Astrocyte (in vitro differentiated cells and primary cell): Measurements from ENCODE around the gene TNFAIP8L2. TPM values are rescaled to one million over a fixed set of nuclear protein-coding genes. Genes with fewer than 3 reads are reported as not detected.
A peak's percentile ranks its signal among the peaks of the same experiment; 100 is the strongest.

ENCODE experiments used
- DNase-seq: peaks from one replicate; pipeline ENCODE4 v3.0.0-alpha.2; 2010; ENCODE audit warnings: low read depth
- FAIRE-seq: peaks from 2 replicates; lab custom pipeline; 2011; peaks lifted over from hg19 to GRCh38; lab: Jason Lieb, UNC
- H2AFZ ChIP-seq: 2 replicates; pipeline ENCODE4 v1.6.0; 2012; ENCODE audit warnings: low read depth, low read length, inconsistent platforms
- H3K27ac ChIP-seq: 2 replicates; pipeline ENCODE4 v1.5.1; 2011; ENCODE audit warnings: low read depth, low read length, inconsistent platforms
- H3K27me3 ChIP-seq: 2 replicates; pipeline ENCODE4 v1.6.0; 2011; ENCODE audit warnings: low read length, inconsistent platforms; ENCODE audit not compliant: insufficient read depth
- H3K36me3 ChIP-seq: 2 replicates; pipeline ENCODE4 v1.5.1; 2011; ENCODE audit warnings: low read length, inconsistent platforms; ENCODE audit not compliant: insufficient read depth
- H3K4me1 ChIP-seq: 2 replicates; pipeline ENCODE4 v1.5.1; 2011; ENCODE audit warnings: low read length, inconsistent platforms; ENCODE audit not compliant: insufficient read depth
- H3K4me2 ChIP-seq: 2 replicates; pipeline ENCODE4 v1.6.0; 2012; ENCODE audit warnings: low read length, inconsistent platforms
- H3K4me3 ChIP-seq: 2 replicates; pipeline ENCODE4 v1.5.1; 2011; ENCODE audit warnings: low read depth, mild to moderate bottlenecking, low read length, inconsistent platforms; ENCODE audit not compliant: insufficient read depth
- H3K79me2 ChIP-seq: 2 replicates; pipeline ENCODE4 v1.6.0; 2012; ENCODE audit warnings: mild to moderate bottlenecking, low read length, inconsistent platforms; ENCODE audit not compliant: insufficient read depth
- H3K9ac ChIP-seq: 2 replicates; pipeline ENCODE4 v1.6.0; 2012; ENCODE audit warnings: mild to moderate bottlenecking, low read length, inconsistent platforms
- H3K9me3 ChIP-seq: 2 replicates; pipeline ENCODE4 v1.5.1; 2012; ENCODE audit warnings: low read depth, mild to moderate bottlenecking, low read length, inconsistent platforms; ENCODE audit not compliant: insufficient read depth
- H4K20me1 ChIP-seq: 2 replicates; pipeline ENCODE4 v1.6.0; 2012; ENCODE audit warnings: low read length, inconsistent platforms; ENCODE audit not compliant: insufficient read depth
- H3K27ac Mint-ChIP-seq: one replicate; pipeline ENCODE4 v1.8.0; 2021; ENCODE audit warnings: mild to moderate bottlenecking, mixed read lengths; ENCODE audit not compliant: unreplicated experiment
- H3K27me3 Mint-ChIP-seq: one replicate; pipeline ENCODE4 v1.8.0; 2021; ENCODE audit warnings: low read depth, mixed read lengths; ENCODE audit not compliant: unreplicated experiment
- H3K36me3 Mint-ChIP-seq: one replicate; pipeline ENCODE4 v1.8.0; 2021; ENCODE audit warnings: low read depth, mixed read lengths; ENCODE audit not compliant: unreplicated experiment
- H3K4me1 Mint-ChIP-seq: one replicate; pipeline ENCODE4 v1.8.0; 2021; ENCODE audit warnings: low read depth, mixed read lengths; ENCODE audit not compliant: unreplicated experiment
- H3K4me3 Mint-ChIP-seq: one replicate; pipeline ENCODE4 v1.8.0; 2021; ENCODE audit warnings: mild to moderate bottlenecking, moderate library complexity, mixed read lengths; ENCODE audit not compliant: unreplicated experiment
- H3K9me3 Mint-ChIP-seq: one replicate; pipeline ENCODE4 v1.8.0; 2021; ENCODE audit warnings: mild to moderate bottlenecking, mixed read lengths; ENCODE audit not compliant: unreplicated experiment
- CTCF ChIP-seq: IDR thresholded peaks from 2 replicates; pipeline ENCODE4 v1.5.1; 2011; ENCODE audit warnings: low read depth, mild to moderate bottlenecking, inconsistent platforms, low read length, moderate library complexity; ENCODE audit not compliant: insufficient read depth
- EZH2 ChIP-seq: IDR thresholded peaks from 2 replicates; pipeline ENCODE4 v1.6.1; 2012; ENCODE audit warnings: mild to moderate bottlenecking, low read length, inconsistent platforms; ENCODE audit not compliant: insufficient read depth
- total RNA-seq: library from RNA; stranded (reverse); gene quantifications from 2 replicates; pipeline ENCODE4 v1.2.1, GENCODE V29; 2021

TNFAIP8L2 gene
- total RNA-seq, 1 donor from 2014 or later = not detected

- DNase-seq (no peak), FAIRE-seq (no peak)
- H3K27ac ChIP-seq = no peak overlapping the region
- TF ChIP-seq CTCF (no peak), EZH2 (no peak)
- Mint-ChIP-seq H3K36me3 (peaks cover 13% of the 10 kb centered on the region), H3K27me3 (no peaks in the 10 kb centered on the region), H3K9me3 (no peaks in the 10 kb centered on the region), H3K27ac (no peak overlapping the region), H3K4me3 (no peak overlapping the region), H3K4me1 (peaks cover 5% of the 10 kb centered on the region)
- peaks cover 5% of the 10 kb centered on the region for H3K79me2 ChIP-seq
- H2AFZ ChIP-seq = no peak overlapping the region
- H3K4me1 ChIP-seq = peaks cover 2% of the 10 kb centered on the region
- H3K4me3 ChIP-seq = no peak overlapping the region
- peaks cover 4% of the 10 kb centered on the region for H4K20me1 ChIP-seq
- no peaks in the 10 kb centered on the region for H3K9me3 ChIP-seq
- no peak overlapping the region for H3K9ac ChIP-seq
- no peaks in the 10 kb centered on the region for H3K27me3 ChIP-seq
- no peak overlapping the region for H3K4me2 ChIP-seq
- H3K36me3 ChIP-seq = peaks cover 12% of the 10 kb centered on the region
These were observed 2.9 kb downstream of the TNFAIP8L2 start for GRCh38 chr1:151159373-151159772.

GRCh38 chr1:151164732-151165280 is 8.4 kb downstream of the TNFAIP8L2 start:
- H3K9ac ChIP-seq = peak overlapping the region; percentile 98
- H3K36me3 Mint-ChIP-seq = peaks cover 19% of the 10 kb centered on the region
- no peak for FAIRE-seq
- H3K4me3 ChIP-seq = peak overlapping the region; percentile 99
- peaks cover 6% of the 10 kb centered on the region for H3K36me3 ChIP-seq
- H2AFZ ChIP-seq = peak overlapping the region; percentile 88
- H3K4me1 ChIP-seq = peaks cover 15% of the 10 kb centered on the region
- peak overlapping the region; percentile 96 for H3K4me3 Mint-ChIP-seq
- H3K27me3 Mint-ChIP-seq = no peaks in the 10 kb centered on the region
- peaks cover 5% of the 10 kb centered on the region for H4K20me1 ChIP-seq
- peak overlapping the region; percentile 94 for H3K27ac Mint-ChIP-seq
- peaks cover 11% of the 10 kb centered on the region for H3K4me1 Mint-ChIP-seq
- H3K4me2 ChIP-seq = peak overlapping the region; percentile 95
- H3K79me2 ChIP-seq = peaks cover 41% of the 10 kb centered on the region
- no peak for DNase-seq
- TF ChIP-seq CTCF (no peak), EZH2 (no peak)
- H3K9me3 Mint-ChIP-seq = no peaks in the 10 kb centered on the region
- no peaks in the 10 kb centered on the region for H3K27me3 ChIP-seq
- H3K27ac ChIP-seq = peak overlapping the region; percentile 13
- H3K9me3 ChIP-seq = no peaks in the 10 kb centered on the region

- Histone ChIP-seq H3K79me2 (peaks cover 41% of the 10 kb centered on the region), H3K4me2 (peak overlapping the region; percentile 95), H4K20me1 (peaks cover 6% of the 10 kb centered on the region), H3K36me3 (peaks cover 6% of the 10 kb centered on the region), H2AFZ (peak overlapping the region; percentile 88), H3K27me3 (no peaks in the 10 kb centered on the region), H3K4me1 (peaks cover 15% of the 10 kb centered on the region), H3K9ac (peak overlapping the region; percentile 98), H3K9me3 (no peaks in the 10 kb centered on the region), H3K4me3 (peak overlapping the region; percentile 99), H3K27ac (peak overlapping the region; percentile 91)
- peak overlapping the region; percentile 94 for H3K27ac Mint-ChIP-seq
- TF ChIP-seq CTCF (no peak), EZH2 (no peak)
- peak overlapping the region; percentile 96 for H3K4me3 Mint-ChIP-seq
- H3K9me3 Mint-ChIP-seq = no peaks in the 10 kb centered on the region
- DNase-seq (peak; percentile 46), FAIRE-seq (no peak)
- H3K27me3 Mint-ChIP-seq = no peaks in the 10 kb centered on the region
- peaks cover 19% of the 10 kb centered on the region for H3K36me3 Mint-ChIP-seq
- peaks cover 11% of the 10 kb centered on the region for H3K4me1 Mint-ChIP-seq
These were observed 8.9 kb downstream of the TNFAIP8L2 start for GRCh38 chr1:151165281-151165737.
